ENCODE measurements around the gene SDK1.
"Not testable (repeated sequence)": the region's sequence is repeated elsewhere in the genome, so short reads cannot be mapped to it uniquely, and the experiment has no call there.

SDK1 gene

GRCh38 chr7:4245135-4245865, 944.2 kb downstream of the SDK1 start:
- no peak for DNase-seq (ENCODE audit: low read depth)

GRCh38 chr7:4245866-4246470, 944.9 kb downstream of the SDK1 start:
- DNase-seq (ENCODE audit: low read depth) = no peak

GRCh38 chr7:4246536-4246935, 945.5 kb downstream of the SDK1 start:
- no peak for DNase-seq (ENCODE audit: low read depth)

- no peak for DNase-seq (ENCODE audit: low read depth)
These were observed 946.2 kb downstream of the SDK1 start for GRCh38 chr7:4247106-4247876.

GRCh38 chr7:4248295-4248694, 947.2 kb downstream of the SDK1 start:
- no peak for DNase-seq (ENCODE audit: low read depth)

GRCh38 chr7:4249241-4249640, 948.2 kb downstream of the SDK1 start:
- no peak for DNase-seq (ENCODE audit: low read depth)

- DNase-seq (ENCODE audit: low read depth) = no peak
These were observed 954.3 kb downstream of the SDK1 start for GRCh38 chr7:4255336-4255735.

GRCh38 chr7:4256286-4256685, 955.2 kb downstream of the SDK1 start:
- DNase-seq (ENCODE audit: low read depth) = no peak

GRCh38 chr7:4257146-4258111, 956.4 kb downstream of the SDK1 start:
- no peak for DNase-seq (ENCODE audit: low read depth)

- not testable (repeated sequence) for DNase-seq (ENCODE audit: low read depth)
These were observed 959.1 kb downstream of the SDK1 start for GRCh38 chr7:4260116-4260515.

GRCh38 chr7:4260867-4261600, 960.0 kb downstream of the SDK1 start:
- no peak for DNase-seq (ENCODE audit: low read depth)

- DNase-seq (ENCODE audit: low read depth) = no peak
These were observed 960.5 kb downstream of the SDK1 start for GRCh38 chr7:4261601-4261960.

GRCh38 chr7:4264206-4264605, 963.2 kb downstream of the SDK1 start:
- DNase-seq (ENCODE audit: low read depth) = not testable (repeated sequence)

GRCh38 chr7:4265066-4265465, 964.0 kb downstream of the SDK1 start:
- no peak for DNase-seq (ENCODE audit: low read depth)

- DNase-seq (ENCODE audit: low read depth) = no peak
These were observed 964.6 kb downstream of the SDK1 start for GRCh38 chr7:4265676-4266075.

GRCh38 chr7:4266270-4267040, 965.4 kb downstream of the SDK1 start:
- no peak for DNase-seq (ENCODE audit: low read depth)

GRCh38 chr7:4267341-4268039, 966.4 kb downstream of the SDK1 start:
- DNase-seq (ENCODE audit: low read depth) = no peak

GRCh38 chr7:4268040-4268965, 967.3 kb downstream of the SDK1 start:
- DNase-seq (ENCODE audit: low read depth) = no peak

GRCh38 chr7:4269086-4269485, 968.0 kb downstream of the SDK1 start:
- DNase-seq (ENCODE audit: low read depth) = no peak

Data from HS-5 (cell line).